Sigmoid colon (tissue), 4 donors: ENCODE results near the gene MAP3K8.

ENCODE experiments used
- EP300 ChIP-seq, 4 donors: sonication (generic); formaldehyde crosslinking; IDR thresholded peaks; one replicate each; pipeline ENCODE4 v1.6.1; 2017; ENCODE audit warnings: antibody characterized with exemption in 4 of 4
- POLR2A ChIP-seq, 2 donors: fragments of 450-650 bp; IDR thresholded peaks; one replicate each; pipeline ENCODE4 v1.6.1; 2016; ENCODE audit warnings: antibody characterized with exemption in 2 of 2, mild to moderate bottlenecking in 2 of 2, moderate library complexity in 2 of 2
- TF ChIP-seq, protein P1 (sequence below), 4 experiments: fragments of 450-650 bp in 3 of 4; fragments of 200-600 bp in 1 of 4; IDR thresholded peaks; one replicate each; pipeline ENCODE4 v1.5.1; 2016 to 2019; ENCODE audit warnings: antibody characterized with exemption in 4 of 4, mild to moderate bottlenecking in 3 of 4, moderate library complexity in 2 of 4

DNA sequence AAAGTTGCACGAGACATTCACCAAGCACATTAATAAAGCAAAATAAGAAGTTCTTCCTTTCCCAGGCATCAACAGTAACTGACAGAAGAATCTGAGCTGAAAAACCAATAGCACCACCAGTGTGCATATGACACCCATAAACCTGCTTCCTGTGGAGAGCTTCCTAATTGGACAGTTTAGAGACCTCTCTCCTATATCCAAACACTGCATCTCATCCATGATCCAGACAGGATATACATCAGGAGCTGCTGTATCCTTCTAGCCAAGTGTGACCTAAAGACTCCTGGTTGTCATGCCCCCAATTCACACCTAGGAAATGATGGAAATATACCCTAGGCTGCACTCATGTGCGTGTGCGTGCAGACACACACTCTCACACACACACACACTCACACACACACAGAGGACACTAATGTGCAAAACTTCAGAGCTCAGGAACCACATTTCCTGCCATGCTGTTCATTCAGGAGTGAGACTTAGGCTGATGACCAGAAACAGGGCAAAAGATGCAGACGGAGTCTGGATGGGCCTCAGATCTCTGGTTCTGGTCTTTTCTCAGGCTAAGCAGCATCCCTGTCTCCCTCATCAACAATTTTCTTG lies 58.0 kb downstream of the MAP3K8 start:
- TF ChIP-seq, protein P1, sequence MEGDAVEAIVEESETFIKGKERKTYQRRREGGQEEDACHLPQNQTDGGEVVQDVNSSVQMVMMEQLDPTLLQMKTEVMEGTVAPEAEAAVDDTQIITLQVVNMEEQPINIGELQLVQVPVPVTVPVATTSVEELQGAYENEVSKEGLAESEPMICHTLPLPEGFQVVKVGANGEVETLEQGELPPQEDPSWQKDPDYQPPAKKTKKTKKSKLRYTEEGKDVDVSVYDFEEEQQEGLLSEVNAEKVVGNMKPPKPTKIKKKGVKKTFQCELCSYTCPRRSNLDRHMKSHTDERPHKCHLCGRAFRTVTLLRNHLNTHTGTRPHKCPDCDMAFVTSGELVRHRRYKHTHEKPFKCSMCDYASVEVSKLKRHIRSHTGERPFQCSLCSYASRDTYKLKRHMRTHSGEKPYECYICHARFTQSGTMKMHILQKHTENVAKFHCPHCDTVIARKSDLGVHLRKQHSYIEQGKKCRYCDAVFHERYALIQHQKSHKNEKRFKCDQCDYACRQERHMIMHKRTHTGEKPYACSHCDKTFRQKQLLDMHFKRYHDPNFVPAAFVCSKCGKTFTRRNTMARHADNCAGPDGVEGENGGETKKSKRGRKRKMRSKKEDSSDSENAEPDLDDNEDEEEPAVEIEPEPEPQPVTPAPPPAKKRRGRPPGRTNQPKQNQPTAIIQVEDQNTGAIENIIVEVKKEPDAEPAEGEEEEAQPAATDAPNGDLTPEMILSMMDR (IDR thresholded peaks at IDR 0.05) = no peak
- no peak for TF ChIP-seq EP300 (IDR thresholded peaks at IDR 0.05)
- no peak for TF ChIP-seq POLR2A (IDR thresholded peaks at IDR 0.05)
